H1 (cell line): Measurements from ENCODE around the gene ADCY3. TPM values are rescaled to one million over a fixed set of nuclear protein-coding genes. Genes with fewer than 3 reads are reported as not detected.

Source experiments
- MAFK ChIP-seq: IDR thresholded peaks from 2 replicates; pipeline ENCODE4 v1.6.1; 2012; ENCODE audit warnings: low read depth, mild to moderate bottlenecking, improper control_type of control experiment, low read length
- SIX5 ChIP-seq: IDR thresholded peaks from 2 replicates; pipeline ENCODE4 v1.6.1; 2011; ENCODE audit warnings: mild to moderate bottlenecking, low read depth, low read length
- polyA plus RNA-seq, 7 experiments: library from polyadenylated mRNA; depleted of rRNA in 3 of 7; stranded (reverse) in 5 of 7; unstranded in 2 of 7; fragments of >200 nt in 5 of 7; fragments of 200-250 nt in 2 of 7; gene quantifications; 1 replicate in 5 of 7; 2 replicates in 1 of 7; 4 replicates in 1 of 7; pipeline versions ENCODE4 v1.2.1 to v1.2.3, GENCODE V29; 2011 to 2013; ENCODE audit warnings: missing spikeins in 2 of 7, mixed read lengths in 2 of 7
- total RNA-seq: library from RNA; stranded (reverse); fragmentation: NEBNext Ultra II Directional; extraction: Animal tissue kit (Norgen Biotek cat#: 25700); gene quantifications from 2 replicates; pipeline ENCODE4 v1.2.1, GENCODE V29; 2021

ADCY3 gene
- total and polyA plus RNA-seq, 2 of the 8 experiments (the other 6 are each of a cell fraction or from before 2014, with no cell fraction given), result 45.1 to 52.9 TPM

DNA sequence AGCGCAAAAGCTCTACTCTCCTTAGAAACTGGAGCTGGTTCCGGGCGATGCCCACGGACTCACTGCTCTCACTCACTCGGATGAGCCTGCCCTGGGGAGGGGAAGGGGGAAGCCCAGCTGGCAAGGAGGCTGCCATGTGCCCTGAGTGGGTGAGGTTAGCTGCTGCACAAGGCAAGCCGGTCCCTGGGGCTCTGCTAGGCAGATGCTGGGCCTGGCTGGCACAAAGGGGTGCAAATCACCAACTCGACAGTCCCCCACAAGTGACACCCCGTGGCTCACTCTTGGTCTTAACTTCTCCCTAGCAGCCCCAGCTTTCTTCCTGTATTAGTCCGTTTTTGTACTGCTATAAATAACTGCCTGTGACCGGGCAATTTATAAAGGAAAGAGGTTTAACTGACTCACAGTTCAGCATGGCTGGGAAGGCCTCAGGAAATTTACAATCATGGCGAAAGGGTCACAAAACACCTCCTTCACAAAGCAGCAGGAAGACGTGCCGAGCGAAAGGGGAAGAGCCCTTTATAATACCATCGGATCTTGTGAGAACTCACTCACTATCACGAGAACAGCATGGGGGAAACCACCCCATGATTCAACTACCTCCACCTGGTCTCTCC, 33.2 kb downstream of the ADCY3 start (continued):
- TF ChIP-seq MAFK (no peak), SIX5 (no peak)
- TF ChIP-seq, all 59 proteins: peak for 0
